GM18505 (cell line): ENCODE data around the gene POLDIP2.

Source experiments
- ATAC-seq: cut with Tn5 transposase; IDR thresholded peaks from one replicate; pipeline ENCODE4 v1.9.1; 2021; ENCODE audit not compliant: unreplicated experiment
- POLR2A ChIP-seq: IDR thresholded peaks from 4 replicates; pipeline ENCODE4 v1.6.1; 2011; ENCODE audit warnings: borderline replicate concordance; ENCODE audit not compliant: insufficient read depth, insufficient read length; ENCODE audit errors: extremely low read depth

The POLDIP2 gene

GRCh38 chr17:28317099-28317965 is 40.0 kb downstream of the POLDIP2 start:
- ATAC-seq: no peak
- TF ChIP-seq POLR2A: no peak

- no peak for TF ChIP-seq POLR2A
- no peak for ATAC-seq
These were observed 41.3 kb downstream of the POLDIP2 start for GRCh38 chr17:28315846-28316705.

DNA sequence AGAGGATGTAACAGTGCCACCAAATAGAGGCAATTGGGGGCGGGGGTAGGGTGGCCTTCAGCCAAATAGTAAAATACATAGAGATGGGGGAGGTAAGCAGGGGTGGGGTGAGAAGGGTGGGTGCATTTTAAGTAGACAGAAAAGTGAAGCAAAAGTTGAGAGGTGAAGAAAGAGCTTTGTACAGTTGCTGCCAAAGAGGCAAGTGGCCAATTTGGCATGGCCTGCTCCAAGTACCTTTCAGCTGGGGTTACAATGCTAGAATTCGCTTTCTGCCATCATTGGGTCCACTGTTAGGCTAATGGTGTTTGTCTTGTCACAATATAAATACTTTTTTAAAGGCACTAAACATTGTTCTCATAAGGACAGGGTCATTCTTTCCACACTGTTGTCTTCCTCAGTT is 43.5 kb downstream of the POLDIP2 start:
- ATAC-seq: no peak
- no peak for TF ChIP-seq POLR2A

DNA sequence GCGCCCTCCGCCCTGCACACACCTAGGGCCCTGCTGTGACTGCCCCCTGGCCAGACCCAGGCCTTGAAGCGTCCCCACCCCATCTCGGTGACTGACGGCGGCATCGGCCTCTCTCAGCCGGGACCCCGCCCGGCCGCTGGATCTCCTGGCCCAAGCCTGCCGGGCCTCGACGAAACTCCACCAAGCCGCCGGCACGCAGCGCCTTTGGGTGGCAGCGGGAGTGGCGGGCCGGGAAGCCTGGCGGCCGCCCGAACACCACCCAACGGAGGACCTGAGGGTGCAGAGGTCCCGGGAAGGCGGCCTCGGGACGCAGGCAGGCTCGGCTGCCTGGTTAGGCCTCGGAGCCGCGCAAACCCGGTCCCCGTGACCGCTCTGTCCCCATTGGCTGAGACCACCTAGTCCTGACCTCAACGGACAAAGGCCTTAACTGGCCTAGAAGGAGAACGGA is 50.3 kb downstream of the POLDIP2 start:
- no peak for TF ChIP-seq POLR2A
- no peak for ATAC-seq

- TF ChIP-seq POLR2A: no peak
- ATAC-seq: no peak
These were observed 58.9 kb downstream of the POLDIP2 start for GRCh38 chr17:28298449-28298848.
